AG10803 (cell line): Measurements from ENCODE around the gene GNB2.
A peak's percentile ranks its signal among the peaks of the same experiment; 100 is the strongest.

Experiments
- DNase-seq: peaks from one replicate; pipeline ENCODE4 v3.0.0; 2010; ENCODE audit warnings: low read depth
- H3K4me3 ChIP-seq: 2 replicates; pipeline ENCODE4 v1.5.1; 2011; ENCODE audit warnings: mild to moderate bottlenecking, low read length, control low read depth
- TF ChIP-seq, protein P1 (sequence below): conservative IDR thresholded peaks from 2 replicates; pipeline ENCODE4 v1.5.1; 2011; ENCODE audit warnings: mild to moderate bottlenecking, low read length, control low read depth, inconsistent platforms

Gene GNB2

DNA sequence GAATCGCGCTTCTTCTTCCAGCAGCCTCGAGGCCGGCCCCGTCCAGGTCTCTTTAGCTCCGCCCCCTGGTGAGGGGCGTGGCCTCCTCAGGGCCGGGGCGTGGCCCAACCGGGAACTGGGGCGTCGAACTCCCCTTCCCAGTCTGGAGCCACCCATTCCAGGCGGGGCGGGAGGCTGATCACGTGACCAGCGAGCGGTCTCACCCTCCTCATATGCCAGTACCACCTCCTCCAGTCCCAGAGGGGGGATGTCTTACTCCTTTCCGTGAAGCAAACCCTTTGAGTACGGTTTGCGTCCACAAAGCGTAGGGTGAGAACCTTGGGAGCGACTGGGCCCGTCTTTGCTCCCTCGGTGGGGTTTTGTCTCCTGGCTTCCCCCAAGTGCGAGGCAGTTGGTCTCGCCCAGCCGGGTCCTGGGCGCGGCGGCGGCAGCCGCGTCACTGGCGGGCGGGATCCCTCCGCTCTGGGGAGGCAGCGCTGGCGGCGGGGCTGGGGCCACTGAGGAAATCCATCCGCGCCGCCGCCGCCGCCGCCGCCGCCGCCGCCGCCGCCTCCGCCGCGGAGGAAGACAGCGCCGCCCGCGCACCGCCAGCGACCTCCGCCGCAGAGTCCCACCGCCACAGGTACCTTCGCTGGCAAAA, at the start of gene GNB2:
TSS of gene GNB2 (plus strand) at position 439 of the 640 bp plus-strand sequence. CDS start 2,526 bp downstream, outside the sequence.
- TF ChIP-seq, protein P1, sequence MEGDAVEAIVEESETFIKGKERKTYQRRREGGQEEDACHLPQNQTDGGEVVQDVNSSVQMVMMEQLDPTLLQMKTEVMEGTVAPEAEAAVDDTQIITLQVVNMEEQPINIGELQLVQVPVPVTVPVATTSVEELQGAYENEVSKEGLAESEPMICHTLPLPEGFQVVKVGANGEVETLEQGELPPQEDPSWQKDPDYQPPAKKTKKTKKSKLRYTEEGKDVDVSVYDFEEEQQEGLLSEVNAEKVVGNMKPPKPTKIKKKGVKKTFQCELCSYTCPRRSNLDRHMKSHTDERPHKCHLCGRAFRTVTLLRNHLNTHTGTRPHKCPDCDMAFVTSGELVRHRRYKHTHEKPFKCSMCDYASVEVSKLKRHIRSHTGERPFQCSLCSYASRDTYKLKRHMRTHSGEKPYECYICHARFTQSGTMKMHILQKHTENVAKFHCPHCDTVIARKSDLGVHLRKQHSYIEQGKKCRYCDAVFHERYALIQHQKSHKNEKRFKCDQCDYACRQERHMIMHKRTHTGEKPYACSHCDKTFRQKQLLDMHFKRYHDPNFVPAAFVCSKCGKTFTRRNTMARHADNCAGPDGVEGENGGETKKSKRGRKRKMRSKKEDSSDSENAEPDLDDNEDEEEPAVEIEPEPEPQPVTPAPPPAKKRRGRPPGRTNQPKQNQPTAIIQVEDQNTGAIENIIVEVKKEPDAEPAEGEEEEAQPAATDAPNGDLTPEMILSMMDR: no peak
- DNase-seq: peak; percentile 99
- H3K4me3 ChIP-seq: peak within 1 kb of the TSS; percentile 92

DNA sequence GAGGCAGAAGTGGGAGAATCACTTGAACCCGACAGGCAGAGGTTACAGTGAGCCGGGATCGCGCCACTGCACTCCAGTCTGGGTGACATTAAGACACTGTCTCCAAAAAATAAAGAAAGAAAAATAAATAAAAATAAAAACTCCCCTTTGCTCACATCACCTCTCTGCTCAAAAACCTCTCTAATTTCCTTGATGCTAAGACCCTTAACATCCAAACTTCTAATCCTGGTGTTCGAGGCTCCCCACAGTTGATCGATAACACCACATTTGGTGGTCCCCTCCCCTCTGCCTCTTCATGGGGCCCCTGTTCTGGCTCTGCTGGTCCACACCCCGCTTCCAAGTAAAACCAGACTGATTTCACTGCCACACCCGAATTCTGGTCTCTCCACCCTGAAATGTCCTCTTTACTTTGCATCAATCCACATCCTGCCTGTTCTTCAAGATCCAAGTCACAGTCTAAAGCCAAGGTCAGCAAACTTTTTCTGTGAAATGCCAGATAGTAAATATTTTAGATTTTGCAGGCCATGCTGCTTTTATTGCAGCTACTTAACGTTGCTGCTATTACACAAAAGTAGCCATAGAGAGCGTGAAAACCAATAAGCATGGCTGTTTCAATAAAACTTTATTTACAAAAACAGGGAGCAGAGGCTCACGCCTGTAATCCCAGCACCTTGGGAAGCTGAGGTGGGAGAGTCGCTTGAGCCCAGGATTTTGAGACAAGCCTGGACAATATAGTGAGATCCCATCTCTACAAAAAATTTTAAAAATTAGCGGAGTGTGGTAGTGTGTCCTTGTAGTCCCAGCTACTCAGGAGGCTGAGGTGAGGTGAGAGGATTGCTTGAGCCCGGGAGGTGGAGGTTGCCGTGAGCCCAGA, 49.4 kb upstream of the GNB2 start:
- TF ChIP-seq, protein P1: no peak
- H3K4me3 ChIP-seq: no peak overlapping the region
- no peak for DNase-seq

DNA sequence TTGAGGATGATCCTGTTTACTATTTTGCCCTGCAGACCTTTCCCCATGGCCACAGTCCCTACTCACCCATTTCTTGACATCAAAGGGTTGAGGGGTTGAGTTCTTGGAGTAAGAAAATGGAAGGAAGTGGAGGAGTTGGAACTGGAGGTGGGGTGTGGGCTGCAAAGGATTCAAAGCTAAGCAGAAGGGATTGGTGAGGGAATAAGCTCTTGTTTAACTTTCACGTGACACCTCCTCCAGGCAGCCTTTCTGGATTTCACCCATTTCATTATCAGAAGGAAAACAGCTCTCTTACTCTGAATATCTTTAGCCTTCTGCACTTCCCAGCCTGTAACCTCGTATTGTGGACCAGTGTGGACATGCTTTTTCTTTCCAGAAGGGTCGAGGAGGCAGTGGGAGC, 47.5 kb upstream of the GNB2 start:
- no peak for DNase-seq
- peak overlapping the region; percentile 47 for H3K4me3 ChIP-seq
- TF ChIP-seq, protein P1: no peak

DNA sequence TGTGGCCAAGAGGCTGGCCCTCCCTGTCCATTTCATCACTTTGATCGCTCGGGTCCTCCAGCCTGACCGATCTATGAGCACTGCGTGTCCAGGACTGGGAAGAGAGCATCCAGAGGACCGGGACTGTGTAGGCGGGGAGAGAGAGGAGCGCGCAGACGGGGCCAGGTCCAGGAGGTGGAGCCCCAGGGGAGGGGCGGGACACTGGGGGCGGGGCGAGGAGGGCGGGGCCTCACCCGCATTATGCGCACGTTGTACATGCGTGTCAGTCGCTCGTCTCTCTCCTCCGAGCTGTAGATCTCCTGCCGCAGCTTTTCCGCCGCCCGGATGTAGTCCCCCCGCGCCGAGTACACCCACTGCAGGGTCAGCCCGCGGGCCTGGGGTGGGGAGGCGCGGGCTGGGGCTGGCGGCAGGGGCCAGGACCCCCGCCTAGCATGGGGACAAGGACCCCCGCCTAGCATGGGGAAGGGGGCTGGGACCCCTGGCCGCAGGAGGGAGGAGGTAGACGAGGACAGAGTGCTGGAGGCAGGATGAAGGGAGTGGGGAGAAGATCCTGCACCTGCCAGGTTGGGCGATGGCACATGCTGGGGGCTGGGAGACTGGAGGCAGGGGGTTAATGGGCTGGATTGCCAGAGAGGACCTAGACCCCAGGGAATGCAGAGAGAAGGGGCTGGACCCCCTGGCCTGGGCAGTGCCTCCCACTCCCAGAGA, 46.9 kb upstream of the GNB2 start:
- peak; percentile 77 for DNase-seq
- H3K4me3 ChIP-seq: peak overlapping the region; percentile 47
- TF ChIP-seq, protein P1: no peak

DNA sequence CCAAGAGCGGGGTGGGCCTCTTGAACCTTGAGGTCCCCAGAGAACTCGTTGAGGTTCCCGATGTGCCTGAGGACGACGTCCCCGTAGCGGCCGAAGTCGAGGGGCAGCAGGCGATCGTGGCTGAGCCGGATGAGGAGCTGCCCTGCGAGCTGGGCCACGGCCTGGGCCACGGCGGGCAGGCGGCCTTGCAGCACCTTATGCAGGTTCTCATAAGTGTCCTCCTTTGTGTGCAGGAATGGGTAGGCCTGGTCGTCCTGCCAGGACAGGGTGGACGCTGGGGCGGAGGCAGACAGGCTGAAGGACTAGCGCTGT, 46.3 kb upstream of the GNB2 start:
- TF ChIP-seq, protein P1: no peak
- H3K4me3 ChIP-seq: no peak overlapping the region
- no peak for DNase-seq

DNA sequence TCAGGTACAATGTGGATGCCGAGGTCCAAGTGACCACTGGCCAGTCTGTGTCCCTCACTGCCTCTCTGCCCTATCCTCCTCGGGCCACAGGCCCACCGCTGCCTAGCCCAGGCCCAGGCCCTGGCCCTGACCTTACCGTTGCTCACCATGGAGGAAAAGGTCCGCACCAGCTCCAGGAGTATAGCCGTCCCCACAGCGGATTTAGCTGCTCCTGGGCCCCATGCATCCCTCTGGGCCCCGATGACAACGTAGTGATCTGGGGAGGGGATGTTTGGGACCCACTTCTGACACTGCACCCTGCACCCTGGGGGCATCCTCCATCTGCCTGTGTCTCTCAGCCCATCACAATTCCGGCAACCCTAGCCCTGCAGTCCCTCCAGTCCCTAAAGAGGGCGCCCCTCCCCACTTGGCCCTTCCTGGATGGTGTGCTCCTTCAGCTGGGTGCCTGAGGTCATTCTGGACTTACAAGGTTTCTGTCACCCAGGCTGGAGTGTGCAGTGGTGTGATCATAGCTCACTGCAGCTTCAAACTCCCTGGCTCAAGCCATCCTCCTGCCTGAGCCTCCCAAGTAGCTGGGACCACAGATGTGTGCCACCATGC, 44.3 kb upstream of the GNB2 start:
- H3K4me3 ChIP-seq: no peak overlapping the region
- DNase-seq: no peak
- TF ChIP-seq, protein P1: peak; percentile 26
